KMS-11 (cell line): ENCODE measurements around the gene DCBLD1.

Source experiments
- H2AFZ ChIP-seq: fragments of 200-600 bp; sonication (generic); 2 replicates; pipeline ENCODE4 v1.6.1; 2016; ENCODE audit warnings: antibody characterized with exemption, mixed run types, low read depth
- H3K27ac ChIP-seq: fragments of 200-600 bp; sonication (generic); 2 replicates; pipeline ENCODE4 v1.6.1; 2016; ENCODE audit warnings: mild to moderate bottlenecking, mixed run types
- H3K27me3 ChIP-seq: fragments of 200-600 bp; sonication (generic); 2 replicates; pipeline ENCODE4 v1.6.1; 2017; ENCODE audit warnings: mild to moderate bottlenecking, low read depth, mixed run types, moderate library complexity; ENCODE audit not compliant: insufficient read depth
- H3K36me3 ChIP-seq: fragments of 200-600 bp; sonication (generic); 2 replicates; pipeline ENCODE4 v1.6.1; 2017; ENCODE audit warnings: mild to moderate bottlenecking, mixed run types; ENCODE audit not compliant: insufficient read depth
- H3K4me1 ChIP-seq: fragments of 200-600 bp; sonication (generic); 2 replicates; pipeline ENCODE4 v1.6.1; 2016; ENCODE audit warnings: mild to moderate bottlenecking, low read depth, mixed run types; ENCODE audit not compliant: poor library complexity, severe bottlenecking
- H3K4me2 ChIP-seq: fragments of 200-600 bp; sonication (generic); 2 replicates; pipeline ENCODE4 v1.7.0; 2016; ENCODE audit warnings: mild to moderate bottlenecking, mixed run types
- H3K4me3 ChIP-seq: fragments of 200-600 bp; sonication (generic); IDR thresholded peaks from 2 replicates; pipeline ENCODE4 v1.6.1; 2017; ENCODE audit warnings: low read depth, low read length, mixed read lengths; ENCODE audit not compliant: insufficient read depth
- H3K79me2 ChIP-seq: fragments of 200-600 bp; sonication (generic); 2 replicates; pipeline ENCODE4 v1.6.1; 2016; ENCODE audit warnings: low read depth, mixed run types; ENCODE audit not compliant: insufficient read depth
- H3K9ac ChIP-seq: fragments of 200-600 bp; sonication (generic); 2 replicates; pipeline ENCODE4 v1.6.1; 2016; ENCODE audit warnings: mild to moderate bottlenecking, mixed run types
- H4K20me1 ChIP-seq: fragments of 200-600 bp; sonication (generic); 2 replicates; pipeline ENCODE4 v1.6.1; 2016; ENCODE audit warnings: mild to moderate bottlenecking, mixed run types; ENCODE audit not compliant: insufficient read depth
- CTCF ChIP-seq: fragments of 200-600 bp; sonication (generic); conservative IDR thresholded peaks from 2 replicates; pipeline ENCODE4 v1.6.1; 2017; ENCODE audit warnings: low read depth, mild to moderate bottlenecking, antibody characterized with exemption, low read length, moderate library complexity, mixed read lengths

Gene DCBLD1

GRCh38 chr6:117597755-117598154 is 115.3 kb downstream of the DCBLD1 start:
- Histone ChIP-seq H3K9ac (no peak overlapping the region), H3K4me2 (no peak overlapping the region), H3K36me3 (no peaks in the 10 kb centered on the region), H4K20me1 (no peaks in the 10 kb centered on the region), H2AFZ (no peak overlapping the region), H3K4me1 (peaks cover 20% of the 10 kb centered on the region), H3K4me3 (no peak overlapping the region), H3K79me2 (peaks cover 34% of the 10 kb centered on the region; the same call in 1 of the 2 replicates), H3K27me3 (no peaks in the 10 kb centered on the region), H3K27ac (no peak overlapping the region)
- no peak for TF ChIP-seq CTCF
